Measurements from ENCODE around the gene TIMM17B.

The TIMM17B gene

DNA sequence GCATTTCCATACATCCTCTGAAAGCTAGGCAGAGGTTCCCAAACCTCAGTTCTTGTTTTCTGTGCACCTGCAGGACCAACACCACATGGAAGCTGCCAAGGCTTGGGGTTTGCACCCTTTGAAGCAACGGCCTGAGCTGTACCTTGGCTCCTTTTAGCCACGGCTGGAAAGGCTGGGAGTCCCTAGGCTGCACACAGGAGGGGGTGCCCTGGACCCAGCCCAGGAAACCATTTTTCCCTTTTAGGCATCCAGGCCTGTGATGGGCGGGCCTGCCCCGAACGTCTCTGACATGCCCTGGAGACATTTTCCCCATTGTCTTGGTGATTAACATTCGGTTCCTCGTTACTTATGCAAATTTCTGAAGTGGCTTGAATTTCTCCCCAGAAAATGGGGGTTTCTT is 44.7 kb downstream of the TIMM17B start:
- Histone ChIP-seq H3K4me2 (no peak overlapping the region), H3K27me3 (peaks cover 25% of the 10 kb centered on the region; the same call in 1 of the 2 replicates), H3K27ac (no peak overlapping the region), H3K36me3 (no peaks in the 10 kb centered on the region), H3K4me3 (no peak overlapping the region), H3K9ac (no peak overlapping the region), H4K20me1 (no peaks in the 10 kb centered on the region), H3K9me3 (peaks cover 10% of the 10 kb centered on the region), H3K4me1 (peaks cover 11% of the 10 kb centered on the region)
- TF ChIP-seq Cebpa-rat (IDR thresholded peaks at IDR 0.05) = no peak

DNA sequence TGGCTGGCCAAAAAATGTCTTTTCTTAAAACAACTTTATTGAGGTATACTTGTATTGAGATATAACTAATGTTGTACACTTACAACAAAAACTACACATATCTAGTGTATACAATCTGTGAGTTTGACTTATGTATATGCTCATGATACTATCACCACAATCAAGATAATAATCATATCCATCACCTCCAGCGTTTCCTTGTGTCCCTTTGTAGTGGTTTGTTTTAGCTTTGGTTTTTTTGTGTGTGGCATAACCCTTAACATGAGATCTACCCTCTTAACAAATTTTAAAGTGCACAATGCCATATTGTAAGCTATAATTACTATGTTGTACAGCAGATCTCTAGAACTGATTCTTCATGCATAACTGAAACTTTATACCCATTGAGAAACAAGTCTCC is 48.7 kb downstream of the TIMM17B start:
- no peak overlapping the region for H3K27ac ChIP-seq
- H3K27me3 ChIP-seq = peaks cover 37% of the 10 kb centered on the region; the same call in 1 of the 2 replicates
- peaks cover 10% of the 10 kb centered on the region for H3K9me3 ChIP-seq
- H3K4me2 ChIP-seq = peak overlapping the region; percentile 12; the same call in 1 of the 2 replicates
- TF ChIP-seq Cebpa-rat (IDR thresholded peaks at IDR 0.05) = no peak
- no peak overlapping the region for H3K4me3 ChIP-seq
- no peaks in the 10 kb centered on the region for H3K36me3 ChIP-seq
- H3K4me1 ChIP-seq = peaks cover 11% of the 10 kb centered on the region
- no peaks in the 10 kb centered on the region for H4K20me1 ChIP-seq
- no peak overlapping the region for H3K9ac ChIP-seq

Data from BLaER1 (cell line).